Osteocyte (in vitro differentiated cells): Measurements from ENCODE around the gene TRIM9. TPM values are rescaled to one million over a fixed set of nuclear protein-coding genes. Genes with fewer than 3 reads are reported as not detected.
A peak's percentile ranks its signal among the peaks of the same experiment; 100 is the strongest.

Source experiments
- DNase-seq: peaks from one replicate; pipeline ENCODE4 v3.0.0; 2021; ENCODE audit warnings: mixed read lengths; ENCODE audit not compliant: unreplicated experiment; ENCODE audit errors: extremely low spot score
- H3K27ac Mint-ChIP-seq: one replicate; pipeline ENCODE4 v1.8.0; 2021; ENCODE audit warnings: mild to moderate bottlenecking, mixed read lengths; ENCODE audit not compliant: unreplicated experiment
- H3K27me3 Mint-ChIP-seq: one replicate; pipeline ENCODE4 v1.8.0; 2021; ENCODE audit warnings: mixed read lengths; ENCODE audit not compliant: unreplicated experiment
- H3K36me3 Mint-ChIP-seq: one replicate; pipeline ENCODE4 v1.8.0; 2021; ENCODE audit warnings: mixed read lengths; ENCODE audit not compliant: unreplicated experiment
- H3K4me1 Mint-ChIP-seq: one replicate; pipeline ENCODE4 v1.8.0; 2021; ENCODE audit warnings: mixed read lengths; ENCODE audit not compliant: unreplicated experiment
- H3K4me3 Mint-ChIP-seq: one replicate; pipeline ENCODE4 v1.8.0; 2021; ENCODE audit warnings: mild to moderate bottlenecking, moderate library complexity, mixed read lengths; ENCODE audit not compliant: unreplicated experiment
- H3K9me3 Mint-ChIP-seq: one replicate; pipeline ENCODE4 v1.8.0; 2021; ENCODE audit warnings: mixed read lengths; ENCODE audit not compliant: unreplicated experiment
- total RNA-seq: library from RNA; stranded (reverse); gene quantifications from 2 replicates; pipeline ENCODE4 v1.2.1, GENCODE V29; 2021
- TF ChIP-seq, protein P1 (sequence below): fragments of 200-600 bp; sonication (generic); IDR thresholded peaks from 2 replicates; pipeline ENCODE4 v1.5.0; 2021; ENCODE audit warnings: antibody characterized with exemption, mild to moderate bottlenecking, moderate library complexity

The TRIM9 gene
- total RNA-seq, 1 donor from 2014 or later = 4.8 TPM

DNA sequence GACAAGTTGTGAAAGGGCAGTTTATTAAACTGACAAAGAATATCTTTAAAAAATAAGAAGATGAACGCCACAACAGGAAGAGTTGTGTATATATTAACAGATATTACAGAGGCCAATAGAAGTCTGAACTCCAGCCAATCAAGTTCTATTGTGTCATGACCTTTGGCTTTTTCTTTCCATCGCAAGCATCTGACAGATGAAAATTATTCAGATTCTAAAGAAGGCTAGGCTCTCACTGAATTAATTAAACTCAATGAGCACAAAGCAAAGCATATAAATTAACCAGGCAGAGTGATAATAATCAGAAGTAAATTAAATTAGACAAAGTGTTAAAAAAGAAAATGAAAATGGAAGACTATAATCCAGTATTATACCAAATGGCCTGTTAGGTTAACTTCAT is 88.6 kb downstream of the TRIM9 start:
- Mint-ChIP-seq H3K36me3 (peaks cover 7% of the 10 kb centered on the region), H3K4me1 (peaks cover 57% of the 10 kb centered on the region)

DNA sequence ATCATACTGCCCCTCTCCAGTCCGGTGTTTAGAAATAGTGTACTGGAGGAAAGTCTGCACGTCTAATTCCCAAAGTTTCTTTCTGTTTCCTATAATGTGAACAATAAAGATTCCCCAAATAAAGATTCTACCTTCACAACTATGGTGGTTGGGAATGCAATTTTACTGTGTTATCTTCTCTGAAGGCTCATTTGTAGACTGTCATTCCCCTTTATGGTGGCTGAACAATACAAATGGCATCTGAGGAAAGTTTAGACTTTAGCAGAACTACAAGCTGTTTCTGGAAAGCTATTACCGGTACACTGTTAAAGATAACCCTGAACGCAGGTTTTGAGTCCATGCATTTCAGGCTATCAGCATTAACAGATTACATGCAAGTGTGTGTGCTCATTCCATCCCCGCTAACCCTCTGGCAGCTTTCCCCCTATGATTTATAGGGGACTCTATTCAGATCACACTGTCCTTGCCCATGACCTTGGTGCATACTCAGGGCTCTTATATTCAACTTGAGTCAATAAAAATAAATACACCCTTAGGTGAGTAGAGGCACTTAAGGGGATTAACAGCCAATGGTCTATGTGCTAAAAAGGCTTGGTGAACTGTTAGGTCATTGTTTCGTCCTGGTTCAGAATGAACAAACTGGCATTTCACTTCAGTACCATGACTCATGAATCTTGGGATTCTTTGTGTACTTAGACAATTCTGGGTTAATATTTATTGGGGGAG is 89.9 kb downstream of the TRIM9 start:
- Mint-ChIP-seq H3K4me3 (no peak overlapping the region), H3K9me3 (peaks cover 3% of the 10 kb centered on the region), H3K27ac (peak overlapping the region; percentile 83), H3K36me3 (peaks cover 4% of the 10 kb centered on the region), H3K4me1 (peaks cover 57% of the 10 kb centered on the region), H3K27me3 (no peaks in the 10 kb centered on the region)
- TF ChIP-seq, protein P1, sequence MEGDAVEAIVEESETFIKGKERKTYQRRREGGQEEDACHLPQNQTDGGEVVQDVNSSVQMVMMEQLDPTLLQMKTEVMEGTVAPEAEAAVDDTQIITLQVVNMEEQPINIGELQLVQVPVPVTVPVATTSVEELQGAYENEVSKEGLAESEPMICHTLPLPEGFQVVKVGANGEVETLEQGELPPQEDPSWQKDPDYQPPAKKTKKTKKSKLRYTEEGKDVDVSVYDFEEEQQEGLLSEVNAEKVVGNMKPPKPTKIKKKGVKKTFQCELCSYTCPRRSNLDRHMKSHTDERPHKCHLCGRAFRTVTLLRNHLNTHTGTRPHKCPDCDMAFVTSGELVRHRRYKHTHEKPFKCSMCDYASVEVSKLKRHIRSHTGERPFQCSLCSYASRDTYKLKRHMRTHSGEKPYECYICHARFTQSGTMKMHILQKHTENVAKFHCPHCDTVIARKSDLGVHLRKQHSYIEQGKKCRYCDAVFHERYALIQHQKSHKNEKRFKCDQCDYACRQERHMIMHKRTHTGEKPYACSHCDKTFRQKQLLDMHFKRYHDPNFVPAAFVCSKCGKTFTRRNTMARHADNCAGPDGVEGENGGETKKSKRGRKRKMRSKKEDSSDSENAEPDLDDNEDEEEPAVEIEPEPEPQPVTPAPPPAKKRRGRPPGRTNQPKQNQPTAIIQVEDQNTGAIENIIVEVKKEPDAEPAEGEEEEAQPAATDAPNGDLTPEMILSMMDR = no peak
- no peak for DNase-seq

More for the DNA sequence above, 88.6 kb downstream of the TRIM9 start:
- Mint-ChIP-seq H3K27ac (peak overlapping the region; percentile 83), H3K9me3 (peaks cover 3% of the 10 kb centered on the region), H3K4me3 (no peak overlapping the region), H3K27me3 (no peaks in the 10 kb centered on the region)
- TF ChIP-seq, protein P1 = no peak
- DNase-seq = no peak

DNA sequence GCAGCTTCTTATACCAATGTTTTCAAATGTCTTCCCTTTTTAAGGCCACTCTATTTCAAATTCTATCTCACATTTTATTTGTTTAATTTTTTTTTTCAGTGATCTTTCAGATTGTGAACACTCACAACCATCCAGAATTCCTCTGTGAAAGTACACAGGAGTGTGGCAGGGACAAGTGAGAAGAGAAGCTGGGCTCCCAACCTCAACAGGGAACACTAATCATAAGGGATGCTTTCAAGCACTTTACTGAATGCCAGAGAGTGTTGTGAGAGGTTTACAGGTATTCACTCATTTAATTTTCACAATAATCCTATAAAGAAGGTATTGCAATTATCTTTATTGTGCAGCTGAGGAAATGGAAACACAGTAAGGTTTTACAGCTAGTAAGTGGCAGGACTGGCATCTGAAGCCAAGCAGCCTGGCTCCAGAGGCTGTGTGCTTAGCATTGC is 90.5 kb downstream of the TRIM9 start:
- Mint-ChIP-seq H3K36me3 (peaks cover 4% of the 10 kb centered on the region), H3K4me3 (no peak overlapping the region), H3K27me3 (no peaks in the 10 kb centered on the region), H3K9me3 (no peaks in the 10 kb centered on the region), H3K4me1 (peaks cover 57% of the 10 kb centered on the region), H3K27ac (peak overlapping the region; percentile 83)
- no peak for DNase-seq
- TF ChIP-seq, protein P1 = no peak

DNA sequence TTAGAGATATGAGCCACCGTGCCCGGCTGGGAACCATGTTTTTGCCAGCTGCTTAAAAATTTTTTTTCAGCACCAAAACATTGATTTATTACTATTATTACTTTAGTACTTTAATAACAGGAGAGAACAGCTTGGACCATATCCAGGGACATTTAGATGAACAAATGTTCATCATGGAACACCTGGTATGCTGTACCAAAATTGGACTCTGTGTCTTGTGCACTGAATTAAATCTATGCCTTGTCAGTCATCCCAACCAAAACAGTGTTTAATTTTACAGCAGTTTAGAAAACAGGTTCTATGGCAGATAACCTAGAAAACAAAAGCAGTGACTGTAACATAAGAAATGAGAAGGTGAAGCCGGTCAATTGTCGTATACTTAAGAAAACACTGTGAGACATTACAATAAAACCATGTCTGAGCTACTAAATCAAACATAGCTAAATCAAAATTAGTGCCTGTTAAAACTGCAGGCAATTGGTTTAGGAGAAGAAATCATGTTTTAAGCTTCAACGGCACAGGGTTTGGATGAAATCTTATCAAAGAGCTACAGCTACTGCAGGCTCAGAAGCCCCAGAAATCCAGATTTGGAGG is 92.4 kb downstream of the TRIM9 start:
- H3K4me1 Mint-ChIP-seq = peaks cover 40% of the 10 kb centered on the region
- peaks cover 6% of the 10 kb centered on the region for H3K36me3 Mint-ChIP-seq

DNA sequence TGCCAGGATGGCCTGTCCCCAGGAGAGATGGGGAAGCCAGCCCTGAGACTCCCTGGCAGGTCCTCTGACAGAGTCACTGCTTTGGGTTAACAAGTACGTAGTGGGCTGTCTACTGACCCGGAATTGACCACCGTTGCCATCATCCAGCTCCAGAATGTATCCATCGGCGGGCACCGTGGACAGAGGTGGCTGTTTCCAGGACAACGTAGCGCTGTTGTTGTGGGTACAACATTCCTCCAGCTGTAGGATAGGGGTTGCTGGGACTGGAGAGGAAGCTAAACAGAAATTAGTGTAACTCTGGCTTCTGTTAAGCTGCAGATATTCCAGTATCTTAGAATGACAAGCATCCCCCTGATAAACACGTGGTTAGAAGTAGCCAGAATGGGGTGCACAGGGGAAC is 94.3 kb downstream of the TRIM9 start:
- TF ChIP-seq, protein P1 = no peak
- Mint-ChIP-seq H3K4me3 (no peak overlapping the region), H3K9me3 (no peaks in the 10 kb centered on the region)

More for the DNA sequence above, 92.4 kb downstream of the TRIM9 start:
- TF ChIP-seq, protein P1 = no peak
- H3K27ac Mint-ChIP-seq = no peak overlapping the region
- DNase-seq = no peak
- H3K9me3 Mint-ChIP-seq = no peaks in the 10 kb centered on the region
- H3K27me3 Mint-ChIP-seq = no peaks in the 10 kb centered on the region
- no peak overlapping the region for H3K4me3 Mint-ChIP-seq

More for the DNA sequence above, 94.3 kb downstream of the TRIM9 start:
- DNase-seq = no peak
- no peak overlapping the region for H3K27ac Mint-ChIP-seq
- no peaks in the 10 kb centered on the region for H3K27me3 Mint-ChIP-seq
- peaks cover 10% of the 10 kb centered on the region for H3K36me3 Mint-ChIP-seq
- H3K4me1 Mint-ChIP-seq = peaks cover 21% of the 10 kb centered on the region
